Effector memory CD8-positive, alpha-beta T cell (primary cell): ENCODE measurements around the gene C8B.

ENCODE experiments used
- ATAC-seq: fragments of 150-1000 bp; cut with Tn5 transposase; replicated peaks from 2 replicates; pipeline ENCODE4 v1.10.0; 2021; ENCODE audit warnings: mild to moderate bottlenecking, moderate library complexity
- DNase-seq, 3 experiments: peaks; one replicate each; pipeline ENCODE4 v3.0.0; 2021
- H3K27ac Mint-ChIP-seq, 2 donors: one replicate each; pipeline ENCODE4 v1.8.0; 2022; ENCODE audit warnings: mild to moderate bottlenecking in 2 of 2, mixed read lengths in 2 of 2, moderate library complexity in 2 of 2
- H3K27me3 Mint-ChIP-seq, 2 donors: one replicate each; pipeline ENCODE4 v1.8.0; 2022; ENCODE audit warnings: mixed read lengths in 2 of 2
- H3K36me3 Mint-ChIP-seq: one replicate; pipeline ENCODE4 v1.8.0; 2022; ENCODE audit warnings: mild to moderate bottlenecking, moderate library complexity, mixed read lengths; ENCODE audit not compliant: insufficient read depth
- H3K4me1 Mint-ChIP-seq, 2 donors: one replicate each; pipeline ENCODE4 v1.8.0; 2022; ENCODE audit warnings: low read depth in 2 of 2, mixed read lengths in 2 of 2
- H3K4me3 Mint-ChIP-seq, 2 donors: one replicate each; pipeline ENCODE4 v1.8.0; 2022; ENCODE audit warnings: mild to moderate bottlenecking in 2 of 2, mixed read lengths in 2 of 2, moderate library complexity in 2 of 2
- H3K9me3 Mint-ChIP-seq, 2 donors: one replicate each; pipeline ENCODE4 v1.8.0; 2022; ENCODE audit warnings: mixed read lengths in 2 of 2

Gene C8B

DNA sequence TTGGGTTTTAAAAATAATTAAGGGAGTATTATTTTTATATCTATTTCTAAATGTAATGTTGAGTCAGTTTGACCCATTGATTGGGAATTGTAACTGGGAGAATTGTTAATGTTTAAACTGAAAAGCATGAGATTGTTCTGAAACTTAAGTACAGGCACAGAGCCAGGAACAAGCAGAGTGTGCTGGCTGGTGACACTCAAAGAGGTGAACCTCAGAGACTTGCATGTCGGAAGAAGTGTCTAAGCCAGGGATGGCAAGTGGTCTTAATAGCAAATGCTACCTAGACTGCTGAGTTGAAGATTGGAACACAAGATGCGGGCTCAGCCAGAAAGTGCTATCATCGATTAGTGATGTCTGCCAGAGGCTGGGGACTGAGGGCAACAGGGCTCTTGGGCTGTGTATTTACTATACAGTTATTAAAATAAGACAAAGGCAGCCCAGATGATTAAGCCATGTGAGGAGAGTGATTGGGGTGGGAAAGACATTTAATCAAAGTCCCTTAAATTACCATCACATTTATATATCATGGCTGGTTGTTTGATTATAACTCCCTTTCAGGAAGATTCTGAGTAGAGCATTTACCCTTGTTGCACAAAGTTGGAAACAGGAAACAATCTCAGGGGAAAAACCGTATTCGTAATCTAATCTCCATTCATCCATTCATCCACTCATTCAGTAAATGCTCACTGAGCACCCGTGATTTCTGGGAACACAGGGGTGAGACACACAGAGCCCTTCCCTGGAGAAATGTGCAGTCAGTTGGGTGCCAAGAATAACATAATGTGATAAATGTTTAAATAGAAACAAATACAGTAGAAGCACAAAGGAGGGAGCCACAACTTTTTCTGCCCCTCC is 68.4 kb downstream of the C8B start:
- H3K36me3 Mint-ChIP-seq: no peaks in the 10 kb centered on the region
- ATAC-seq: no peak
- H3K9me3 Mint-ChIP-seq: no peaks in the 10 kb centered on the region
- DNase-seq: no peak
- H3K27me3 Mint-ChIP-seq: peaks cover 0 to 7% of the 10 kb centered on the region in 2 donors
- no peaks in the 10 kb centered on the region for H3K4me1 Mint-ChIP-seq
- H3K27ac Mint-ChIP-seq: no peak overlapping the region
- H3K4me3 Mint-ChIP-seq: no peak overlapping the region

GRCh38 chr1:56894014-56894413 is 71.8 kb downstream of the C8B start:
- H3K4me1 Mint-ChIP-seq: no peaks in the 10 kb centered on the region
- no peaks in the 10 kb centered on the region for H3K36me3 Mint-ChIP-seq
- DNase-seq: no peak
- H3K9me3 Mint-ChIP-seq: no peaks in the 10 kb centered on the region
- H3K27ac Mint-ChIP-seq: no peak overlapping the region
- peaks cover 0 to 7% of the 10 kb centered on the region in 2 donors for H3K27me3 Mint-ChIP-seq
- ATAC-seq: no peak
- no peak overlapping the region for H3K4me3 Mint-ChIP-seq

DNA sequence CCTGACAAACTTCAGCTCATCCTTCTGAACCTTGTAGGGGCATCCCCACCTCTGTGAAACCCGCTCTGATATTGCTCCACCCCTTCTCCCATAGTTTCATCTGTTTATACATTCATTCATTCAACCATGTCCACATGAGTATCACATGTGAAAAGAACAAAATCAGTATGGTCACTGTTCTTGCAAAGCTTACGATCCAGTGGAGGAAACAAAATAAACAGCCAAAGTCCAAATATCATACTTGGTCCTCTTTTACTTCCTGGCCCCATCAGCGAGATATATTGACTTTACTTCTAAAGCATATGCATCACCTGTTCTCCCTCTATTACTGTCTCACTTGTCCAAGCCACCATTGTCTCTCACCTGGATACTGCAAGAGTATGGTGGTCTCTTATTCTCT is 75.6 kb downstream of the C8B start:
- ATAC-seq: no peak
- DNase-seq: no peak
- peaks cover 0 to 2% of the 10 kb centered on the region in 2 donors for H3K9me3 Mint-ChIP-seq
- H3K27ac Mint-ChIP-seq: no peak overlapping the region
- H3K36me3 Mint-ChIP-seq: no peaks in the 10 kb centered on the region
- H3K4me3 Mint-ChIP-seq: no peak overlapping the region
- no peaks in the 10 kb centered on the region for H3K4me1 Mint-ChIP-seq
- H3K27me3 Mint-ChIP-seq: no peaks in the 10 kb centered on the region

- H3K4me3 Mint-ChIP-seq: no peak overlapping the region
- peaks cover 0 to 14% of the 10 kb centered on the region in 2 donors for H3K27me3 Mint-ChIP-seq
- H3K27ac Mint-ChIP-seq: no peak overlapping the region
- ATAC-seq (no peak), DNase-seq (no peak)
- H3K36me3 Mint-ChIP-seq: no peaks in the 10 kb centered on the region
- H3K9me3 Mint-ChIP-seq: peaks cover 0 to under 1% of the 10 kb centered on the region in 2 donors
- H3K4me1 Mint-ChIP-seq: peaks cover 5% of the 10 kb centered on the region in 2 donors
Measured at GRCh38 chr1:56881417-56881816, 84.4 kb downstream of the C8B start.

- Mint-ChIP-seq H3K4me1 (peaks cover 5% of the 10 kb centered on the region in 2 donors), H3K9me3 (no peaks in the 10 kb centered on the region), H3K36me3 (no peaks in the 10 kb centered on the region), H3K4me3 (no peak overlapping the region), H3K27ac (no peak overlapping the region), H3K27me3 (peaks cover 0 to 18% of the 10 kb centered on the region in 2 donors)
- ATAC-seq: no peak
- DNase-seq: no peak
Measured at GRCh38 chr1:56880774-56881173, 85.0 kb downstream of the C8B start.
